Stimulated activated CD8-positive, alpha-beta memory T cell treated with anti-CD3 and anti-CD28 coated beads, Interleukin-2, amount 100 ng/mL, for 48 hours (primary cell): ENCODE measurements around the gene MFSD2A.
"Not testable (repeated sequence)": the region's sequence is repeated elsewhere in the genome, so short reads cannot be mapped to it uniquely, and the experiment has no call there.

ENCODE experiments used
- DNase-seq, 2 donors: peaks; one replicate each; pipeline ENCODE4 v3.0.0-alpha.2; 2020; ENCODE audit warnings: low read depth in 2 of 2

MFSD2A gene

DNA sequence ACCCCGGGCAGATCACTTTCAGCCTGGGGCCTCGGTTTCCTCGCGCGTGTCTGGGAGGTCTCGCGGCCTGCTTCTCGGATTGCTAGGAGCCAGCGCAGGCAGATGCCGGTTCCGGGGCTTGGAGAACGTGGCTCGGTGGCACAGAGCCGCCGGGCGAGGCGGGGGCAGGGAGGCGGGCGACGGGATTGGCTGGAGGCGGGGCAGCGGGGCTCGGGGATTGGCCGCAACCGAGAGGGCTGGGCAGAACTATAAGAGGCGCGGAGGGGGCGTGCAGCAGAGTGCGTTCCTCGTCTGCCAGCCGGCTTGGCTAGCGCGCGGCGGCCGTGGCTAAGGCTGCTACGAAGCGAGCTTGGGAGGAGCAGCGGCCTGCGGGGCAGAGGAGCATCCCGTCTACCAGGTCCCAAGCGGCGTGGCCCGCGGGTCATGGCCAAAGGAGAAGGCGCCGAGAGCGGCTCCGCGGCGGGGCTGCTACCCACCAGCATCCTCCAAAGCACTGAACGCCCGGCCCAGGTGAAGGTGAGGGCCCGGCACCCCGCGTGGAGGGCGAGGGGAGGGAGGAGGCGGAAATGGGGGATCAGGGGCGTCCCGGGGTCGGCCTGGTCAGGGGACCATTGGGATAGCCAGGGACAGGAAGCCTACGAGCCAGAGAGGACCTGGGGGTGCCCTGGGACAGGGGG lies at the start of gene MFSD2A:
MFSD2A (plus strand) TSS at position 276 of the 677 bp plus-strand sequence; CDS start at position 424, 148 bp downstream.
- peak; percentile 92 for DNase-seq

DNA sequence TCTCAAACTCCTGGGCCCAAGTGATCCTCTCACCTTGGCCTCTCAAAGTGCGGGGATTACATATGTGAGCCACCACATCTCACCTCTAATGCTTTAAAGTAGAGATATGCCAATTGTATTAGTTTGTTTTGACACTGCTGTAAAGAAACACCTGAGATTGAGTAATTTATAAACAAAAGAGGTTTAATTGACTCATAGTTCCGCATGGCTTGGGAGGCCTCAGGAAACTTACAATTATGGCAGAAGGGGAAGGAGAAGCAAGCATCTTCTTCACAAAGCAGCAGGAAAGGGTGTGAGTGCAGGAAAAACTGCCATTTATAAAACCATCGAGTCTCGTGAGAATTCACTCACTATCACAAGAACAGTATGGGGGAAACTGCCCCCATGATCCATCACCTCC lies 49.8 kb upstream of the MFSD2A start:
- DNase-seq: no peak

DNA sequence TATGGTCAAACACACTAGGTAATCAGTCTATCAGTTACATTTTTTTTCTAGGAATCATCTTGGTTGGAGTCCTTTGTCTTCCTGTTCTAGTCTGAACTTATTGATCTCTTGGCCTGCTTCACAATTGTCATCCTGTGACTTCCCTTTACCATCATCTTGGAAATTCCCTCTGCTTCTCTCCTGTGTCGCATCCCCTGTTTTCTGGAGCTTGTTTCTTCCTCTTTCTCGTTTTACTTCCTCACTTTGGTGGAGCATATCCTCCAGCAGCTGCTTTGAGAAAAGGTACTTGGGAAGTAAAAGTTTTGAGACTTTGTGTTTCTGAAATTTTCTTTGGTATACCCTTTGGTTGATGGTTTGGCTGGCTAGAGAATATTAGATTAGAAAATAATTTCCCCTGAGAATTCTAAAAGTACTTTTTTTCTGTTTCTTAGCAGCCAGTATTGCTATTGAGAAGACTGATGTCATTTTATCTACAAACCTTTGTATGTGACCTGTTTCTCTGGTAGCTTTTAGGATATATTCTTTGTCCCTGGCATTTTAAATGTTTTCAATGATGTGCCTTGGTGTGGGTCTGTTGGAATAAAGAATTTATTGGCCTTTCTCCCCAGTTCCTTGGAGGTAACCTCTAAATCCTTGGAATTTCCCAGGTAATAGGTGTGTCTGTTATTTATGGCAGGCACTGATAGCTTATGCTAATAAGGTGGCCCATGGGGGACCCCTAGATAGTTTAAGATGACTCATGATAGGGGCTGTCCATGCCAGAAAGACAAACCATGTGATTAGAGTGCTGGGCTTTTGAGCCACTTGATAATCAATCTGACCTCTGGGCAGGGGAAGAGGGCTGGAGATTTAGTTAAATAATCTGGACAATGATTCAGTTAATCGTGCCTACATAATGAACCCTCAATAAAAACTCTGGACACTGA lies 47.2 kb upstream of the MFSD2A start:
- no peak for DNase-seq

DNA sequence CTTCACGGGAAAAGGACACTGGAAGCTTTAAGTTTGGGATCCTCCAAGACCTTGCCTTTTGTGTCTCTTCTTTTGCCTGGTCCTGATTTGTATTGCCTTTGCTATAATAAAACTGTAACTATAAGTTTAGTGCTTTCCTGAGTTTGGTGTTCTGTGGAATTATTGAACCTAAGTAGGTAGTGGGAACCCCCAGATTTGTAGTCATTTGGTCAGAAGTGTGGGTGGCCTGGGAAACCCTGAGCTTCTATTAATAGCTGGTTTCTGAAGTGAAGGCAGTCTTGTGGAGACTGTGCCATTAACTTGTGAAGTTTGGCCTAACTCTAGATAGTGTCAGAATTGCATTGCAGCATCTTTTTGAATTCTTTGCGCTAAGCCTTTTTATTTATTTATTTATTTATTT lies 46.4 kb upstream of the MFSD2A start:
- DNase-seq: no peak

DNA sequence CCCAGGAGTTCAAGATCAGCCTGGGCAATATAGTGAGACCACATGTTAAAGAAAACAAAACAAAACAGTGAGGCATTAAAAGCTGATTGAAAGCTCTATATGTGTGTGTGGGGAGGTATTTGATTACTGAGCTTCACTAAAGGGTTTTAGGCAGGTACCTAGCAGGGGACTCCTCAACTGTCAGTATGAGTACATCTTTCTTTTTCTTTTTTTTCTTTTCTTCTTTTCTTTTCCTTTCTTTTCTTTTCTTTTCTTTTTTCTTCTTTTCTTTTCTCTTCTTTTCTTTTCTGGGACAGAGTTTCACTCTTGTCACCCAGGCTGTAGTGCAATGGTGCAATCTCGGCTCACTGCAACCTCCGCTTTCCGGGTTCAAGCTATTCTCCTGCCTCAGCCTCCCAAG lies 44.7 kb upstream of the MFSD2A start:
- no peak for DNase-seq

DNA sequence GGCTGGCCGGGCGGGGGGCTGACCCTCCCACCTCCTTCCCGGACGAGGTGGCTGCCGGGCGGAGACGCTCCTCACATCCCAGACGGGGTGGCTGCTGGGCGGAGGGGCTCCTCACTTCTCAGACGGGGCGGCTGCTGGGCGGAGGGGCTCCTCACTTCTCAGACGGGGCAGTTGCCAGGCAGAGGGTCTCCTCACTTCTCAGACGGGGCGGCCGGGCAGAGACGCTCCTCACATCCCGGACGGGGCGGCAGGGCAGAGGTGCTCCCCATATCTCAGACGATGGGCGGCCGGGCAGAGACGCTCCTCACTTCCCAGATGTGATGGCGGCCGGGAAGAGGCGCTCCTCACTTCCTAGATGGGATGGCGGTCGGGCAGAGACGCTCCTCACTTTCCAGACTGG lies 41.8 kb upstream of the MFSD2A start:
- not testable (repeated sequence) for DNase-seq

DNA sequence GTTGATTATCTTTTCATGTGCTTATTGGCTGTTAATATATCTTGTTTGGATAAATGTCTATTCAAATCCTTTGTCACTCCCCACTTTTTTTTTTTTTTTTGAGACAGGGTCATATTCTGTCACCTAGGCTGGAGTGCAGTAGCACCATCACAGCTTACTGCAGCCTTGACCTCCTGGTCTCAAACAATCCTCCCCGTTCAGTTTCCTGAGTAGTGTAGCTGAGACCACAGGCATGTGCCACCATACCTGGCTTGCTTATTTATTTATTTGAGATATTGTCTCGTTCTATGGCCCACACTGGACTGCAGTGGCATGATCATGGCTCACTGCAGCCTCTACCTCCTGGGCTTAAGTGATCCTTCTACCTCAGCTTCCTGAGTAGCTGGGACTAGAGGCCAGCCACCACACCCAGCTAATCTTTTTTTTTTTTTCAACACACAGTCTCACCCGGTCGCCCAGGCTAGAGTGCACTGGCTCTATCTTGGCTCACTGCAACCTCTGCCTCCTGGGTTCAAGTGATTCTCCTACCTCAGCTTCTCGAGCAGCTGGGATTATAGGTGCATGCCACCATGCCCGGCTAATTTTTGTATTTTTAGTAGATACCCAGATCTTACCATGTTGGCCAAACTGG lies 39.3 kb upstream of the MFSD2A start:
- DNase-seq: no peak

DNA sequence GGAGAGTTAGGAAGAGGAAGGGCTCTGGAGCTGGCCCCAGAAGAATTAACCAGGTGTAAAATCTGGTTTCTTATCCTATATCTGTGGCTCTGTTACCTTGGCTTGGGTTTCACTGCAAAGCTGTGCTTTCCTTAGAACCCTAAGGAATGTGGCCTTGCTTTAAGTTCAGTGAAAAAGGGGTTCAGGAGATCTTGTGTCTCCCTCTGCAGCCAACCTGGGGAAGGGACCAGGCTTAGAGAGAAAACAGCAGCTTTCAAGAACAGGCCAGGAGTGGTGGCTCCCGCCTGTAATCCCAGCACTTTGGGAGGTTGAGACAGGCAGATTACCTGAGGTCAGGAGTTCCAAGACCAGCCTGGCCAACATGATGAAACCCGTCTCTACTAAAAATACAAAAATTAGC lies 37.1 kb upstream of the MFSD2A start:
- no peak for DNase-seq

DNA sequence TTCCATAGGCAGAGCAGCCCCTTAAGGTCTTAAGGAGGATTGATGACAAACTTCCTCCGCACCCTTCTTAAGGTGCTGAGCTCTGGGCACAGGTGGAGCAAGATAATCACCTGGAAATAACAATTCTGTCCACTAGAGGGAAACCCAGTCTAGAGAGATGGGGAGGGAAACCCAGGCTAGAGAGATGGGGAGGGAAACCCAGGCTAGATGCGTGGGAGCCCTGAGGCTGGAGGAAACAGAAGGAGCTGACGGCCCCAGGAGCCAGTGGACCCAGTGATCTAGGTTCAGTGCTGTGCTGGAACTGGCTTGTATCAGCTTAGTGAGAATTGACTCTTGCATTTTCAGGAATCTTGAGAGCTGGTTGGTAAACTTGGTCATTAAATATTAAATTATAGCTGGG lies 35.4 kb upstream of the MFSD2A start:
- peak in 1 of 2 donors; percentile 12 for DNase-seq

DNA sequence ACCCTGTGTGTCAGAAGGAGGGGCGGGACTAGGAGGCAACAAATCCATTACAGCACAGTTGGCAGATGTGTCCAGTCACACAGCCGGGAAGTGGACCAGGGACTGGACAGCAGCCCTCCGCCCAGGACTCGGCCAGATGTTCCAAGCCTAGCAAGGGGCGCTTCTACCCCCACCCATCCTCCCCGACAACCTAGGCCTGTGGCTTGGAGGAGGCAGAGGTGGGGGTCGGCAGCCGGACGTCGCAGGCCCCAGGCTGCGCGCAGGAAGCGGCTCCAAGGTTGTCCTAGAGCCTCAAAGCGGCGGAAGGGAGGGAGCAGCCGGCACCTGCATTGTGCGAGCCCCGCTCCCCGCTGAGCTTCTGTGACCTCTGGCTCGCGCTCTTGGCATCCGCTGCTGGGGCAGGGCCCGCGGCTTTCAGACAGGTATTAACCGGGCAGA lies 32.7 kb upstream of the MFSD2A start:
- DNase-seq: no peak

DNA sequence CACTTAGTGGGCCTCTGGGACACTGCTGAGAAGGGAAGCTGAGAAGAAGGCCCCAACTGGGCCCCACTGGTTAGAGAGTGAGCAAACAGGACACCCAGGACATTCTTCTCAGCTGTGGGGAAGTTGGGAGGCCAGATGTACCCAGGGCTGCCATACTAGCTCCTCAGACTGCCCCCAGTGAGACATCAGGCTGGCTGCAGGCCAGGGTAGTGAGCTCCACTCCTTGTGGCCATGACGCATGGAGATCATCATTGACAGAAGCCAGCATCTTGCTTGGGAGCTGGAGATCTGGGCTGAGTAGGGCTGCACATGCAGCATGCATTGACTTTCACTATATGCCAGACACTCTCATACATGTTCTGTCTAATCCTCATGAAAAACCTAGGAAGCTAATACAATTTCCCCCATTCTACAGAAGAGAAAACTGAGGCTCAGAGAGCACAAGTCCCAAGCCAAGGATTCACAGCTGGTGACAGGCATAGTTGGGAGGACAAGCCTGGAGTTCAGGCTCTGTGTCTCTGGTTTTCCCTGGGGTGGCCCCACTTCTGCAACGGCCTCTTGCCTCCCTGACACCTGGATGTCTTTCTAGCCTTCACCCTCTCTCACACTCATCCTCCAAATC lies 29.1 kb upstream of the MFSD2A start:
- no peak for DNase-seq

DNA sequence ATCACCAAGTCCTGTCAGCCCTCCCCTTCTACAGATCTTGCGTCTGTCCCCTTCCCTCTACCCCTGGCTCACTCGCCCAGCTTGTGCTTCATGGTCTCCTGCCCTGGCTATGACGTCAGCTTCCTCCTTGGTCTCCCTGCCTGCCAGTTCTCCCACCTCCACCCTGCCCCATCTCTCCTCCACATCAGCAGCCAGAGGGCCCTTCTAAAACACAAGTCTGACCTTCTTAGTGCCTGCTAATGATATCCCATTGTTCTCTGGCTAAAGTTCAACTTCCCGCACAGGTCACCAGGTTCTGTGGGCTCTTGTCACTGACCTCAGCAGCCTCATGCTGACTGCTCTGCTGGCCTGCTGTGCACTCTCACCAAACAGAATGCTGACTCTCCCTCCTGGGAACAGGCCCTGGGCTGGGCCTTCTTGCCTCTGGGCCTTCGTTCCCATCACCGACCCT lies 28.6 kb upstream of the MFSD2A start:
- DNase-seq: no peak

DNA sequence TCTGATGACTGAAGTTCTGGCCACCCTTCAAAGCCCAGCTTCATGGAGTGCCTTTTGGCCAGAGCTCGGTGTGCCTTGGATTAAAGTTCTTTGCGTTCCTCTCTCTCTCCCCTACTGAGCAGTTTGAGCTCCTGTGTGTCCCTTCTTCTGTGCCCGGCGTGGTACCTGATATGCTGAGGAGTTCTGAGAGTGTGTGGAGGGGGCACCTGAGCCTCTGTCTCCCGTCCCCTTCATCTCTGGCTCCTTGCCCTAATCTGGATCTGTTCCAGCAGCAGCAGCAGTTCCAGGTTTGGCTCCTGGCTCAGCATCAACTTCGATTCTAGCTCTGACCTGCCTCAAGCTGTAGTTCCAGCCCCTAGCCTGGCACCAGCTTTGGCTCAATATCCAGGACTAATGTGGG lies 28.1 kb upstream of the MFSD2A start:
- DNase-seq: no peak

DNA sequence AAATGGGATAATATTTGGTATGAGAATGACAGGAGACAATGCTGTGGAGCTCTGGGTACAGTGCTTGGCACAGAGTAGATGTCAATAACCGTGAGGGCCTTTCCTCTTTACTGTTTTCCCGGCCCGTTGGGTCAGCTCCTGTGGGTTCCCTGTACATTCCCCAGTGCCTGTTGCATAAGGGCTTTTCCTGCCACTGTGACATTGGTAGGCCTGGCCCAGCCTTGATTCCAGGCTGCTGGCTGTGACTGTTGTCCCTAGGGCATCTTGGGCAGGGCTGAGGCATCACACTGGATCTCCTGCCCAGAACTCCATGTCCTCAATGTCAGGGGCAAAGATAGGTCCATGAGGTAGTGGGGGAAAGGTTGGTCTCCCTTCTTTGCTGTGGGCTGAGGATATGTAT lies 27.4 kb upstream of the MFSD2A start:
- no peak for DNase-seq

DNA sequence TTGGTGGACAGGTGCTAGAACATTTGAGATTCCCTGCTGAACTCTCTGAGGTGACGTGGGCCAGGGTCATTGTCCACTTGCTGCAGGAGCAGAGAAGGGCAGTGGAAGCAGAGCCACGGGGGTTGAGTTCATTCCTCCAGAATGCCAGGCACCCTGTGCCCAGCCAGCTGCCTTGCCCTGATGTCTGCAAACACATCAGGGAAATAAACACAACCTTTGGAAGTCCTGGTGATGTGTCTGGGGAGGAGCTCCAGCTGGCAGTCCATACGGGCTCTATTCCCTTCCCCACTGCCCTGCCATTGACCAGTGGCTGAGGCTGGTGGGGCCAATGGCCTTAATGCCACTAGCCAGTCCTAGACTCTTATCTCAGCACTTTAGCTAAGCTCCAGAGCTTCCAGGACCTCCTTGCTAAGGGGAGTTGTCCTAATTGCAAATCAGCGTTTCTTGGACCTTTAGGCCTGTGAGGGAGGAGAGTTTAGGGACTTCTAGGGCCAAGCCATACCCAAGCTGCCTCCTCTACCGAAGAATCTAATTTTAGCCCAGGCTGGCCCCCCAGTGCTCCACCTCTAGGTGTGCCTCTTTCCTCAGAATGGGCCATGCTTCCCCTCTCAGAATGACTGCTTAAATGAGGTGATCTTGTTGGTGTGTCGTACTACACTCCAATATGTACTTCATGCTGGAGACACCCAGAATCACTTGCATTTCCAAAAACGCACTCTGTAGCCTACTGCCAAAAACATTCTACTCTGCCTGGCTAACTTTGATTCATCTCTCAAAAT lies 25.9 kb upstream of the MFSD2A start:
- no peak for DNase-seq

DNA sequence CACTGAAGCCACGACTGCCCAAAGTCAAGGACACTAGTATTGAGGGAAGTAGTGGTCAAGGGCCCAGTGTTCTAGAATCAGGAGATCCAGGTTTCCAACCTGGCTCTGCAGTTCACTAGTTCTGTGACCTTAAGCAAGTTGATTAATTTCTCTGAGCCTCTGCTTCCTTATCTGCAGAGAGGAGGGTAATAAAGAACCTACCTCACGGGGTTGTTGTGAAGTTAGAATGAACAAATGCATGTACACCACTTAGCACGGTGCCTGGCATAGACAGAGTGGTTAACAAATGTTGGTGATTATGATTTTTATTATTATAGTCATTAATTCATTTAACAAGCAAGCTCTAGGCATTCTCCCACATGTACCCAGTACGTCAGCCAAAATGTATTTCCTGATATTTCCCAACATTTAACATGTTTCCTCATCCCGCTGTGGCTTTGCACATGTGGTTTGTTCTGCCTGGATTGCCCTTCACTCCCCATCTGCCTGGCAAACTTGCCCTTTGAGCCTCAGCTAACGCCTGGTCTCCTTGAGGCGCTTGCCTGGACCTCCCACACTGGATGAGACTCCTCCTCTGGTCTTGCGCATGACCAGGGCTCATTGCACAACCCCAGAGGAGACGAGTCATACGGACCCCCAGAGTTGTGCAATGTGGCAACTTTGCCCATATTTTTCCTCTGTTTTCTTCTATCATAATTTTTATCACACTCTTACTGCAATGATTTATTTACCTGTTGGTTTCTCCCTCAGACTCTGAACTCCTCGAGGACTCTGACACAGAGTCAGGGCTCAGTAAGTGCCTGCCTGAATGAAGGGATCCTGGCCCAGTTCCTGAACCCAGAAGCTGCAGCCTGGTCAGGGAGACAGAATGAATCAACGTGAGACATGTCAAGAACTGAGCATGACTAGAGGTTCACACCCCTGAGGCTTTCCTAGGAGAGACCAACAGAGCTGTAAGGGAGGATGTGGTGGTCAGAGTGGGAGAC lies 20.7 kb upstream of the MFSD2A start:
- DNase-seq: no peak

DNA sequence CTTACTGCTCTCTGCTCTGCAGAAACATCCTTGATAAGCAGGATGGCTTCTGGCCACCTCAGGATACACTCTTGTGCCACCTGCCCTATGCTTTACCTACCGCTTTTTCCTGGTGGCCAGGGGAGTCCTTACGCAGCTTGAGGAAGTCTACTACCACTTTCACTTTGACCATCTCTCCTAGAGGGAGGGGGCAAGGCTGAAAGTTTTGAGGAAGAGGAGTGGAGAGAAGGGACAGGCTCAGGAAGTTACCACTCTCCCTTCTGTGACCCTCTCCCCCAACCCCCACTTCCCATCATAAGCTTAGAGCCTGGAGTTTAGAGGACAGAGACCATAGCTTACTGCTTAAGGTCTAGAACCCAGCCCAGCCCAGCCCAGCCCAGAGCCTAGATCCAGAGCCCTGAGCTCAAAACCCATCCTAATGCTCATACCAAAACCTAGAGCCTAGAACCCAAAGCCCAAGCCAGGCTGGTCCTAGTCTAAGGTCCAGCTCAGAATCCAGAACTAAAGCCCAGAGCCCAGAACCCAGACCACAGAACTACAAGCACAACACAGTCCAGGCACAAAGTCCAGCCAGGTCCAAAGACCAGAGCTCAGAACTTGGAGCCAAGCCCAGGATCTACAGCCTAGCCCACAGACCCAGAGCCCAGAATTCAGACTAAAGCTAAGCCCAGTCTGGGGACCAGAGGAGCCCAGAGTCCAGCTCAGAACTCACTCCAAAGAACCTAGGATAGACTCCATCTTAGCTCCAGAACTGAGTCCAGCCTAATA lies 18.0 kb upstream of the MFSD2A start:
- DNase-seq: no peak

DNA sequence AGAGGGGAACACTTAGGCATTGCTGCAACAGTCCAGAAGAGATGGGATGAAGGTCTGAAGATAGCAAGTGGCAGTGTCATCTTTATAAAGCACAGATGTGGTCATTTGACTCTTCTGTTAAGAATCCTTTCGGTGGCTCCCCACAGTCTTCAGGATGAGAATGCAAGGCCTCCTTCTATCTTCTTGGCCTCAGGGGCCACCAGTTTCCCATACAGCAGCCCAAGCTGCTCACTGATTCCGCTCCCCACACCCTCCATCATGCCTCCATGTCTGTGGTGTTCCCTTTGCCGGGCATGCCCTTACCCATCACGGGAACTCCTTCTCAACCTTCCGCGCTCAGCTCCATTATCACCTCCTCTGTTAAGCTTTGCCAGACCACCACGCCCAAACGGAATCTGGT lies 16.1 kb upstream of the MFSD2A start:
- no peak for DNase-seq

DNA sequence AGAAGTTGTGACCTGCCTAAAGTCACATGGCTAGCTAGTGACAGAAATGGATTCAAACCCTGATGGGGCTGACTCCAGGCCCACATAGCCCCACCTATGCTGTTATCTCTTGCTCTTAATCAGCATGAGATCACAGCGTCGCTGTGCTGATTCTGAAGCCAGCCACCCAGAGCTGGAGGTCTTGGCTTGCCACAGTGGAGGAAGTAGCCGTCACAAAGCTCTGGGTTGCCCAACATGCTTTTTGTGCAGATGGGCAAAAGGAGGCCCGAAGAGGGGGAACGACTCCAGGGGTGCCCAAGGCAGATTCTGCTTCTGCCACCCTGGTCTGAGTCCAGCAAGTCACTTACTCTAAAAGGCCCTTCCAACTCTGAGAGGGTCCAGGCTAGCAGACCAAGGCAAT lies 14.7 kb upstream of the MFSD2A start:
- DNase-seq: no peak
